ENCODE measurements around the gene BLVRA. TPM values are rescaled to one million over a fixed set of nuclear protein-coding genes. Genes with fewer than 3 reads are reported as not detected.

Gene BLVRA
- total RNA-seq, 1 donor from 2014 or later: 21.2 TPM

- H3K27ac Mint-ChIP-seq (ENCODE audit: unreplicated experiment): no peak overlapping the region
Measured at GRCh38 chr7:43851805-43852204, 93.3 kb downstream of the BLVRA start.

GRCh38 chr7:43855176-43855575 lies 96.7 kb downstream of the BLVRA start:
- H3K36me3 Mint-ChIP-seq (ENCODE audit: unreplicated experiment): no peaks in the 10 kb centered on the region
- no peak overlapping the region for H3K27ac Mint-ChIP-seq (ENCODE audit: unreplicated experiment)
- peaks cover 15% of the 10 kb centered on the region for H3K27me3 Mint-ChIP-seq (ENCODE audit: unreplicated experiment)
- no peak overlapping the region for H3K4me3 Mint-ChIP-seq (ENCODE audit: unreplicated experiment)
- TF ChIP-seq CTCF (IDR thresholded peaks at IDR 0.05): no peak
- DNase-seq (ENCODE audit: extremely low spot score, unreplicated experiment): no peak
- H3K4me1 Mint-ChIP-seq (ENCODE audit: unreplicated experiment): no peaks in the 10 kb centered on the region
- no peaks in the 10 kb centered on the region for H3K9me3 Mint-ChIP-seq (ENCODE audit: unreplicated experiment)

More at GRCh38 chr7:43851805-43852204, 93.3 kb downstream of the BLVRA start:
- Mint-ChIP-seq H3K27me3 (ENCODE audit: unreplicated experiment) (peaks cover 14% of the 10 kb centered on the region), H3K4me3 (ENCODE audit: unreplicated experiment) (no peak overlapping the region), H3K36me3 (ENCODE audit: unreplicated experiment) (no peaks in the 10 kb centered on the region), H3K9me3 (ENCODE audit: unreplicated experiment) (no peaks in the 10 kb centered on the region), H3K4me1 (ENCODE audit: unreplicated experiment) (no peaks in the 10 kb centered on the region)
- DNase-seq (ENCODE audit: extremely low spot score, unreplicated experiment): no peak
- no peak for TF ChIP-seq CTCF (IDR thresholded peaks at IDR 0.05)

GRCh38 chr7:43856316-43856715 lies 97.8 kb downstream of the BLVRA start:
- DNase-seq (ENCODE audit: extremely low spot score, unreplicated experiment): no peak
- no peaks in the 10 kb centered on the region for H3K9me3 Mint-ChIP-seq (ENCODE audit: unreplicated experiment)
- H3K4me3 Mint-ChIP-seq (ENCODE audit: unreplicated experiment): no peak overlapping the region
- H3K27ac Mint-ChIP-seq (ENCODE audit: unreplicated experiment): no peak overlapping the region
- peaks cover 7% of the 10 kb centered on the region for H3K27me3 Mint-ChIP-seq (ENCODE audit: unreplicated experiment)
- H3K4me1 Mint-ChIP-seq (ENCODE audit: unreplicated experiment): no peaks in the 10 kb centered on the region
- H3K36me3 Mint-ChIP-seq (ENCODE audit: unreplicated experiment): no peaks in the 10 kb centered on the region
- no peak for TF ChIP-seq CTCF (IDR thresholded peaks at IDR 0.05)

Other genes starting within 250 kb of the BLVRA start
- gene STK17A, start 175.6 kb upstream of the BLVRA start, total RNA-seq: 12.6 and 13.0 TPM in 2 replicates
- gene COA1, start 29.2 kb upstream of the BLVRA start, total RNA-seq: 45.9 and 47.8 TPM in 2 replicates
- gene MRPS24, start 110.8 kb downstream of the BLVRA start, total RNA-seq: 90.5 and 90.7 TPM in 2 replicates
- 28.5 and 29.4 TPM in 2 replicates for gene URGCP, start 147.9 kb downstream of the BLVRA start, total RNA-seq
- gene UBE2D4, start 167.8 kb downstream of the BLVRA start, total RNA-seq: 18.5 and 21.6 TPM in 2 replicates
- not detected in 2 replicates for gene SPDYE1, start 239.2 kb downstream of the BLVRA start, total RNA-seq

All from osteocyte (in vitro differentiated cells).